ENCODE measurements around the gene ADSS1.

Gene ADSS1

GRCh38 chr14:104771374-104771773 lies 47.3 kb downstream of the ADSS1 start:
- no peak for TF ChIP-seq CTCF (IDR thresholded peaks at IDR 0.05; ENCODE audit: borderline replicate concordance, insufficient read depth, low read depth, low read length)
- no peak overlapping the region for H3K4me3 ChIP-seq (ENCODE audit: low read depth, low read length)

- no peak overlapping the region for H3K4me3 ChIP-seq (ENCODE audit: low read depth, low read length)
- no peak for TF ChIP-seq CTCF (IDR thresholded peaks at IDR 0.05; ENCODE audit: borderline replicate concordance, insufficient read depth, low read depth, low read length)
Measured at GRCh38 chr14:104771918-104772706, 48.1 kb downstream of the ADSS1 start.

- H3K4me3 ChIP-seq (ENCODE audit: low read depth, low read length): no peak overlapping the region
- no peak for TF ChIP-seq CTCF (IDR thresholded peaks at IDR 0.05; ENCODE audit: borderline replicate concordance, insufficient read depth, low read depth, low read length)
Measured at GRCh38 chr14:104772707-104773504, 48.9 kb downstream of the ADSS1 start.

- no peak overlapping the region for H3K4me3 ChIP-seq (ENCODE audit: low read depth, low read length)
- no peak for TF ChIP-seq CTCF (IDR thresholded peaks at IDR 0.05; ENCODE audit: borderline replicate concordance, insufficient read depth, low read depth, low read length)
Measured at GRCh38 chr14:104773505-104774452, 49.8 kb downstream of the ADSS1 start.

- no peak for TF ChIP-seq CTCF (IDR thresholded peaks at IDR 0.05; ENCODE audit: borderline replicate concordance, insufficient read depth, low read depth, low read length)
- H3K4me3 ChIP-seq (ENCODE audit: low read depth, low read length): no peak overlapping the region
Measured at GRCh38 chr14:104774453-104775072, 50.5 kb downstream of the ADSS1 start.

GRCh38 chr14:104775073-104775489 lies 51.1 kb downstream of the ADSS1 start:
- TF ChIP-seq CTCF (IDR thresholded peaks at IDR 0.05; ENCODE audit: borderline replicate concordance, insufficient read depth, low read depth, low read length): no peak
- H3K4me3 ChIP-seq (ENCODE audit: low read depth, low read length): no peak overlapping the region

All from GM12875 (cell line).